Cardiac septum (tissue), 1 donor: ENCODE results near the gene ACER1. TPM values are rescaled to one million over a fixed set of nuclear protein-coding genes. Genes with fewer than 3 reads are reported as not detected.
A peak's percentile ranks its signal among the peaks of the same experiment; 100 is the strongest.
"Not testable (repeated sequence)": the region's sequence is repeated elsewhere in the genome, so short reads cannot be mapped to it uniquely, and the experiment has no call there.

Experiments
- DNase-seq: peaks from one replicate; pipeline ENCODE4 v3.0.0-alpha.2; 2020; ENCODE audit warnings: low spot score
- intact Hi-C: fragments of 100-400 bp; cut with DNase I; formaldehyde crosslinking; loops from one replicate; pipeline ENCODE4 v1.14.0; 2022
- long read RNA-seq: library from polyadenylated mRNA; unstranded; transcript quantifications from one replicate; pipeline ENCODE4 v2.0.0, GENCODE V29; 2021
- total RNA-seq: library from RNA; stranded (reverse); fragmentation: NEBNext Ultra II Directional; extraction: Animal tissue kit (Norgen Biotek cat#: 25700); gene quantifications from one replicate; pipeline ENCODE4 v1.2.1, GENCODE V29; 2021
- donor health status: DM: no; HTN: no; CAD: no.

ACER1 gene, protein sequence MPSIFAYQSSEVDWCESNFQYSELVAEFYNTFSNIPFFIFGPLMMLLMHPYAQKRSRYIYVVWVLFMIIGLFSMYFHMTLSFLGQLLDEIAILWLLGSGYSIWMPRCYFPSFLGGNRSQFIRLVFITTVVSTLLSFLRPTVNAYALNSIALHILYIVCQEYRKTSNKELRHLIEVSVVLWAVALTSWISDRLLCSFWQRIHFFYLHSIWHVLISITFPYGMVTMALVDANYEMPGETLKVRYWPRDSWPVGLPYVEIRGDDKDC
- total RNA-seq, result not detected
- long read RNA-seq, result 0 reads

- intact Hi-C loops, result no loop called here
- no peak for DNase-seq
Observed at GRCh38 chr19:6333439-6333838, at the start of gene ACER1. Gene ACER1, minus strand, starts transcription at chr19:6333612. Its CDS starts 61 bp downstream, at chr19:6333551.

- DNase-seq, result no peak
- intact Hi-C loops, result no loop called here
Observed at GRCh38 chr19:6383188-6383587, 49.8 kb upstream of the ACER1 start.

GRCh38 chr19:6381030-6381750 lies 47.8 kb upstream of the ACER1 start:
- no peak for DNase-seq
- intact Hi-C loops, result no loop called here

- intact Hi-C loops, result no loop called here
Observed at GRCh38 chr19:6379744-6380143, 46.3 kb upstream of the ACER1 start.

GRCh38 chr19:6378486-6378885 lies 45.1 kb upstream of the ACER1 start:
- intact Hi-C loops, result no loop called here
- no peak for DNase-seq

More at GRCh38 chr19:6379744-6380143, 46.3 kb upstream of the ACER1 start:
- DNase-seq, result no peak

DNA sequence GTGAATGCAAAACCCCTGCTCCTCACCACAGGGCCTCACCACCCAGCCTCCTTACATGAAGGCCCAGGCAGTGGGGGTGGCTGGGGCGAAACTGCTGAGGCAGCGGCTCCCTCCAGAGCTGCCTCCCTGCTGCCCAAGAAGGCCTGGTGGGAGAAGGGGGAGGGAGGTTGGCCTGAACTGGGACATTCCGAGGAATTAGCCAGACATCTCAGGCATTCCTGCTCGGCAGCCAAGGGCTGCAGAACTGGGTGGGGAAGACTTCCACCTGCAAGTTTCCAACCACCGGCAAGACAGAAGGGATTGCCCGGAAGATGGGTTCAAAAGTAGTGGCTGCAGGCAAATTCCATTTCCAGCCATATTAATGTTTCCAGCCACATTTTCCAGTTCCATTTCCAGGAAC lies 44.6 kb upstream of the ACER1 start:
- no peak for DNase-seq
- intact Hi-C loops, result no loop called here

GRCh38 chr19:6376512-6377190 lies 43.2 kb upstream of the ACER1 start:
- intact Hi-C loops, result no loop called here
- no peak for DNase-seq

- DNase-seq, result no peak
- intact Hi-C loops, result no loop called here
Observed at GRCh38 chr19:6375411-6376010, 42.1 kb upstream of the ACER1 start, which contains the start of gene PSPN. Gene PSPN, minus strand, starts transcription at chr19:6375933. Its CDS starts 84 bp downstream, at chr19:6375849.

GRCh38 chr19:6374711-6375410 lies 41.4 kb upstream of the ACER1 start:
- intact Hi-C loops, result loop anchor here (5.0 kb wide), 1 partner anchor 47 kb away; the partner anchor contains the start of gene KHSRP
- no peak for DNase-seq

DNA sequence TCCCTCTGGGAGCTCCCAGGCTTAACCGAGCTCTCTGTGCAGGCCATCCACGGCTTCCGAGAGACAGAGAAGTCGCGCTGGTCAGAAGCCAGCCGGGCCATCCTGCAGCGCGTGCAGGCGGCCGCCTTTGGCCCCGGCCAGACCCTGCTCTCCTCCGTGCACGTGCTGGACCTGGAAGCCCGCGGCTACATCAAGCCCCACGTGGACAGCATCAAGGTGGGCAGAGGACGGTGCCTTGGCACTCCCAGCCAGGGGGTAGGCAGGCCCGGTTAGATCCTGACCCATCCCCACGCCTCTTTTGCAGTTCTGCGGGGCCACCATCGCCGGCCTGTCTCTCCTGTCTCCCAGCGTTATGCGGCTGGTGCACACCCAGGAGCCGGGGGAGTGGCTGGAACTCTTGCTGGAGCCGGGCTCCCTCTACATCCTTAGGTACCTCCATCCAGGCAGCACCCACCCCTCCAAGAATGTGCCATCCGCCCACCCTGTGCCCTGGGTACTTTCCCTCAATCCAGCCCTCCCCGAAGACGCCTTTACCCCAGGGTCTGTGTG lies 40.8 kb upstream of the ACER1 start:
- no peak for DNase-seq
- intact Hi-C loops, result loop anchor here (5.0 kb wide), 1 partner anchor 48 kb away; the partner anchor contains the start of gene KHSRP

- DNase-seq, result no peak
- intact Hi-C loops, result loop anchor here (2.0 to 5.0 kb wide), 3 partner anchors 19 to 365 kb away; partner anchors contain the start of genes GTF2F1, KHSRP and TRIP10
Observed at GRCh38 chr19:6373813-6374108, 40.3 kb upstream of the ACER1 start.

GRCh38 chr19:6373096-6373812 lies 39.8 kb upstream of the ACER1 start:
- peak; percentile 99 for DNase-seq
- intact Hi-C loops, result loop anchor here (2.0 to 5.0 kb wide), 3 partner anchors 20 to 366 kb away; partner anchors contain the start of genes GTF2F1, KHSRP and TRIP10

- peak; percentile 98 for DNase-seq
- intact Hi-C loops, result loop anchor here (2.0 to 5.0 kb wide), 3 partner anchors 20 to 366 kb away; partner anchors contain the start of genes GTF2F1, KHSRP and TRIP10
Observed at GRCh38 chr19:6372594-6373095, 39.2 kb upstream of the ACER1 start, which contains the start of gene ALKBH7. Gene ALKBH7, plus strand, starts transcription at chr19:6372794. Its CDS starts 27 bp downstream, at chr19:6372821.

DNA sequence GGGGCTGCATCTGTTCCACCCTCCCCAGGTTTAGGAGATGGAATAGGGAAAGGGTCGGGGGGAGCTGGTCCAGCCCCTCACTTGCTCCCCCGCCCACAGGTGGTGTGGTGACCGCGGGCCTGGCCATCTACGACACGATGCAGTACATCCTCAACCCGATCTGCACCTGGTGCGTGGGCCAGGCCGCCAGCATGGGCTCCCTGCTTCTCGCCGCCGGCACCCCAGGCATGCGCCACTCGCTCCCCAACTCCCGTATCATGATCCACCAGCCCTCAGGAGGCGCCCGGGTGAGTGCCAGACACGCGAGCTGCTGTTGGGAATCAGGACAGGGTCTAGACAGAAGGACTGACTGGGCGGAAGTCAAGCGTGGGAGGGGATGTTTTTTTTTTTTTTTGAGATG lies 30.9 kb upstream of the ACER1 start:
- no peak for DNase-seq
- intact Hi-C loops, result no loop called here

GRCh38 chr19:6362351-6362801 lies 29.0 kb upstream of the ACER1 start:
- intact Hi-C loops, result no loop called here
- DNase-seq, result no peak

- no peak for DNase-seq
- intact Hi-C loops, result no loop called here
Observed at GRCh38 chr19:6362027-6362350, 28.6 kb upstream of the ACER1 start.

- DNase-seq, intact Hi-C loops: not testable (repeated sequence)
Observed at GRCh38 chr19:6360857-6361216, 27.4 kb upstream of the ACER1 start.

DNA sequence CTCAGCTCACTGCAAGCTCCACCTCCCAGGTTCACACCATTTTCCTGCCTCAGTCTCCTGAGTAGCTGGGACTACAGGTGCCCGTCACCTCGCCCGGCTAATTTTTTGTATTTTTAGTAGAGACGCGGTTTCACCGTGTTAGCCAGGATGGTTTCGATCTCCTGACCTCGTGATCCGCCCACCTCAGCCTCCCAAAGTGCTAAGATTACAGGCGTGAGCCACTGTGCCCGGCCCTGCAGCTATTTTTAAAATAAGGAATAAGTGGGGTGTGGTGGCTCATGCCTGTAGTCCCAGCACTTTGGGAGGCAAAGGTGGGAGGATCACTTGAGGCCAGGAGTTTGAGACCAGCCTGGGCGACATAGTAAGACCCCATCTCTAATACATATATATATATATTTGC lies 27.0 kb upstream of the ACER1 start:
- DNase-seq, intact Hi-C loops: not testable (repeated sequence)
